Stomach (tissue), 9 donors: ENCODE results near the gene HSPA1A. TPM values are rescaled to one million over a fixed set of nuclear protein-coding genes. Genes with fewer than 3 reads are reported as not detected.
"Not testable (repeated sequence)": the region's sequence is repeated elsewhere in the genome, so short reads cannot be mapped to it uniquely, and the experiment has no call there.

Source experiments
- DNase-seq, 2 donors: peaks; one replicate each; pipeline versions ENCODE4 v3.0.0 to v3.0.0-alpha.2; 2013 to 2019
- H3K27ac ChIP-seq, 5 donors: fragments of 200-600 bp in 4 of 5; sonication (generic) in 4 of 5; one replicate each; pipeline ENCODE4 v1.5.1; 2013 to 2019; ENCODE audit warnings: mild to moderate bottlenecking in 1 of 5, moderate library complexity in 1 of 5
- H3K27me3 ChIP-seq, 3 donors: fragments of 200-600 bp; sonication (generic); one replicate each; pipeline ENCODE4 v1.5.1; 2017 to 2019; ENCODE audit warnings: mixed run types in 1 of 3
- H3K36me3 ChIP-seq, 4 donors: fragments of 200-600 bp; sonication (generic); 1 replicate in 3 of 4; 2 replicates in 1 of 4; pipeline ENCODE4 v1.5.1; 2016 to 2019
- H3K4me1 ChIP-seq, 4 donors: fragments of 200-600 bp; sonication (generic); one replicate each; pipeline ENCODE4 v1.5.1; 2016 to 2019
- H3K4me3 ChIP-seq, 4 donors: fragments of 200-600 bp; sonication (generic) in 3 of 4; one replicate each; pipeline ENCODE4 v1.5.1; 2016 to 2019; ENCODE audit warnings: mild to moderate bottlenecking in 1 of 4
- H3K9me3 ChIP-seq, 4 donors: fragments of 200-600 bp; sonication (generic); one replicate each; pipeline ENCODE4 v1.5.1; 2016 to 2019
- CTCF ChIP-seq, 7 experiments: fragments of 450-650 bp in 4 of 7; fragments of 200-600 bp in 3 of 7; sonication (generic) in 3 of 7; IDR thresholded peaks; one replicate each; pipeline ENCODE4 v1.5.1; 2016 to 2019; ENCODE audit warnings: antibody characterized with exemption in 7 of 7, control low read depth in 2 of 7, mild to moderate bottlenecking in 1 of 7
- EP300 ChIP-seq: sonication (generic); formaldehyde crosslinking; IDR thresholded peaks from one replicate; pipeline ENCODE4 v1.6.1; 2017; ENCODE audit warnings: antibody characterized with exemption
- POLR2A ChIP-seq, 4 donors: fragments of 450-650 bp; IDR thresholded peaks; one replicate each; pipeline ENCODE4 v1.6.1; 2016; ENCODE audit warnings: antibody characterized with exemption in 4 of 4, control low read depth in 2 of 4, mild to moderate bottlenecking in 1 of 4, moderate library complexity in 1 of 4
- POLR2AphosphoS5 ChIP-seq, 3 donors: sonication (generic); formaldehyde crosslinking; IDR thresholded peaks; one replicate each; pipeline ENCODE4 v1.6.1; 2016; ENCODE audit warnings: antibody characterized with exemption in 3 of 3
- WGBS, 5 donors: extraction: QIAGEN DNeasy Blood & Tissue Kit in 3 of 5; methylation state at CpG; one replicate each; pipeline versions ENCODE4 v1.1.5 to v1.1.7; 2013 to 2018; 5-methylcytosine and 5-hydroxymethylcytosine counted together
- intact Hi-C: fragments of 100-400 bp; cut with DNase I; formaldehyde crosslinking; loops from one replicate; pipeline ENCODE4 v1.15.1; 2023; ENCODE audit warnings: low total_unique reads
- polyA plus RNA-seq, 3 donors: library from polyadenylated mRNA; stranded (reverse); fragments of 200-250 nt; gene quantifications; one replicate each; pipeline ENCODE4 v1.2.3, GENCODE V29; 2013
- total RNA-seq, 5 donors: library from RNA; depleted of rRNA; stranded (reverse); fragments of >200 nt; gene quantifications; one replicate each; pipeline versions ENCODE4 v1.1.0 to v1.2.3, GENCODE V29; 2014 to 2016
- donor health status: healthy with polysubstance abuse.
- donor health status: Bipolar disorder and iron deficiency.
- donor health status: healthy.

The HSPA1A gene
- total and polyA plus RNA-seq, 8 donors = 51.1 to 124 (median 89.5) TPM

GRCh38 chr6:31861919-31862343, 46.6 kb downstream of the HSPA1A start:
- 38 to 53% (median 50%) methylated on average over 17 of the region's 17 CpGs for WGBS, 5 donors
- Histone ChIP-seq H3K27me3 (no peaks in the 10 kb centered on the region), H3K36me3 (peaks cover 28 to 67% (median 42%) of the 10 kb centered on the region in 4 donors), H3K9me3 (no peaks in the 10 kb centered on the region), H3K4me1 (peaks cover 17 to 54% (median 36%) of the 10 kb centered on the region in 4 donors), H3K4me3 (peak overlapping the region; percentile 60 to 84 (median 74)), H3K27ac (peak overlapping the region; percentile 88 to 93 (median 90))
- intact Hi-C loops = no loop called here
- TF ChIP-seq POLR2A (IDR thresholded peaks at IDR 0.05) (no peak), EP300 (no peak), CTCF (IDR thresholded peaks at IDR 0.05) (no peak), POLR2AphosphoS5 (IDR thresholded peaks at IDR 0.05) (no peak)
- DNase-seq = no peak

- Histone ChIP-seq H3K4me3 (peak within 1 kb of the TSS; percentile 60 to 84 (median 74)), H3K36me3 (peaks cover 28 to 61% (median 36%) of the 10 kb centered on the region in 4 donors), H3K4me1 (peaks cover 17 to 54% (median 36%) of the 10 kb centered on the region in 4 donors), H3K27ac (peak within 1 kb of the TSS; percentile 88 to 93 (median 90)), H3K27me3 (no peaks in the 10 kb centered on the region), H3K9me3 (no peaks in the 10 kb centered on the region)
- TF ChIP-seq EP300 (no peak), POLR2AphosphoS5 (IDR thresholded peaks at IDR 0.05) (peak; percentile 89 to 98 (median 96)), CTCF (IDR thresholded peaks at IDR 0.05) (peak in 1 of 7 experiments; percentile 8), POLR2A (IDR thresholded peaks at IDR 0.05) (peak in 2 of 4 donors; percentile 73 to 94)
- DNase-seq = peak; percentile 99 to 100
- intact Hi-C loops = no loop called here
- WGBS, 5 donors = 0 to 2% (median 1%) methylated on average over 51 to 64 of the region's 64 CpGs
These were observed 47.2 kb downstream of the HSPA1A start, which contains the start of gene NEU1 for GRCh38 chr6:31862344-31863235. Gene NEU1, minus strand, starts transcription at chr6:31862821. Its CDS starts 45 bp downstream, at chr6:31862776.

GRCh38 chr6:31864123-31864562, 48.8 kb downstream of the HSPA1A start:
- intact Hi-C loops = not testable (repeated sequence)
- H3K4me1 ChIP-seq = peaks cover 17 to 60% (median 36%) of the 10 kb centered on the region in 4 donors

GRCh38 chr6:31864818-31865204, 49.5 kb downstream of the HSPA1A start:
- DNase-seq = no peak
- no peaks in the 10 kb centered on the region for H3K9me3 ChIP-seq
- no peaks in the 10 kb centered on the region for H3K27me3 ChIP-seq
- H3K4me3 ChIP-seq = no peak overlapping the region
- TF ChIP-seq CTCF (IDR thresholded peaks at IDR 0.05) = no peak
- 70 to 82% (median 80%) methylated on average over 8 of the region's 8 CpGs for WGBS, 5 donors
- intact Hi-C loops = no loop called here
- peak overlapping the region in 3 of 5 donors; percentile 83 to 93 (median 90) for H3K27ac ChIP-seq
- peaks cover 12 to 53% (median 27%) of the 10 kb centered on the region in 4 donors for H3K36me3 ChIP-seq
- H3K4me1 ChIP-seq = peaks cover 17 to 60% (median 36%) of the 10 kb centered on the region in 4 donors

More at GRCh38 chr6:31864123-31864562, 48.8 kb downstream of the HSPA1A start:
- H3K9me3 ChIP-seq, DNase-seq, H3K27me3 ChIP-seq: not testable (repeated sequence)
- WGBS, 5 donors = 18 to 33% (median 31%) methylated on average over 14 to 16 of the region's 16 CpGs
- Histone ChIP-seq H3K4me3 (peak overlapping the region; percentile 41 to 84 (median 68)), H3K36me3 (peaks cover 19 to 55% (median 29%) of the 10 kb centered on the region in 4 donors), H3K27ac (peak overlapping the region; percentile 25 to 93 (median 90))
